Transverse colon (tissue), 3 donors: ENCODE data around the gene MEGF10.

Experiments
- EP300 ChIP-seq: sonication (generic); formaldehyde crosslinking; IDR thresholded peaks from one replicate; pipeline ENCODE4 v1.6.1; 2017; ENCODE audit warnings: antibody characterized with exemption, low read depth
- POLR2A ChIP-seq: fragments of 450-650 bp; IDR thresholded peaks from one replicate; pipeline ENCODE4 v1.6.1; 2016; ENCODE audit warnings: antibody characterized with exemption, mild to moderate bottlenecking, moderate library complexity
- TF ChIP-seq, protein P1 (sequence below), 5 experiments: fragments of 200-600 bp in 3 of 5; fragments of 450-650 bp in 2 of 5; sonication (generic) in 3 of 5; IDR thresholded peaks; 1 replicate in 2 of 5; 2 replicates in 3 of 5; pipeline ENCODE4 v1.5.1; 2016 to 2017; ENCODE audit warnings: antibody characterized with exemption in 5 of 5, inconsistent platforms in 3 of 5, mild to moderate bottlenecking in 2 of 5, moderate library complexity in 1 of 5

DNA sequence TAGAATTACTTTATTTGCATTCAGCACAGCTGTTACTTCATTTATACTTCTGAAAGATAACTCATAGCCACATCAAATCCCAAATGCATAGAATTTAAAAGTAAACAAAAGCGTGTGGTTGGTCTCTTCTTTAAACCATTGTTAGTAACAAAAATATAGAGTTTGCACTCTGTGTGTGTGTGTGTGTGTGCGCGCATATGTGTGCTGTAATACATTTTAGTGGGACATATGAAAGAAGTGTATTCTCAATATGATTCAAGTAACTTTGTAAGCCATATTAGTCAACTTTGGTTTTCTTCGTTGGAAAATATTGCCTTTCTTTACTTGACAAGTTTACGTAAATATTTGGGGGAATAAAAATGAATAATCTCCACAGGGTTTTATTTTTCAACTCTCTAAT lies 120.8 kb downstream of the MEGF10 start:
- TF ChIP-seq, protein P1, sequence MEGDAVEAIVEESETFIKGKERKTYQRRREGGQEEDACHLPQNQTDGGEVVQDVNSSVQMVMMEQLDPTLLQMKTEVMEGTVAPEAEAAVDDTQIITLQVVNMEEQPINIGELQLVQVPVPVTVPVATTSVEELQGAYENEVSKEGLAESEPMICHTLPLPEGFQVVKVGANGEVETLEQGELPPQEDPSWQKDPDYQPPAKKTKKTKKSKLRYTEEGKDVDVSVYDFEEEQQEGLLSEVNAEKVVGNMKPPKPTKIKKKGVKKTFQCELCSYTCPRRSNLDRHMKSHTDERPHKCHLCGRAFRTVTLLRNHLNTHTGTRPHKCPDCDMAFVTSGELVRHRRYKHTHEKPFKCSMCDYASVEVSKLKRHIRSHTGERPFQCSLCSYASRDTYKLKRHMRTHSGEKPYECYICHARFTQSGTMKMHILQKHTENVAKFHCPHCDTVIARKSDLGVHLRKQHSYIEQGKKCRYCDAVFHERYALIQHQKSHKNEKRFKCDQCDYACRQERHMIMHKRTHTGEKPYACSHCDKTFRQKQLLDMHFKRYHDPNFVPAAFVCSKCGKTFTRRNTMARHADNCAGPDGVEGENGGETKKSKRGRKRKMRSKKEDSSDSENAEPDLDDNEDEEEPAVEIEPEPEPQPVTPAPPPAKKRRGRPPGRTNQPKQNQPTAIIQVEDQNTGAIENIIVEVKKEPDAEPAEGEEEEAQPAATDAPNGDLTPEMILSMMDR (IDR thresholded peaks at IDR 0.05): no peak
- TF ChIP-seq POLR2A (no peak), EP300 (no peak)
